H9 (cell line): ENCODE data around the gene ZC3H15. TPM values are rescaled to one million over a fixed set of nuclear protein-coding genes. Genes with fewer than 3 reads are reported as not detected.

Experiments used
- DNase-seq: peaks from one replicate; pipeline ENCODE4 v3.0.0-alpha.2; 2017
- H2AFZ ChIP-seq: one replicate; pipeline ENCODE4 v1.6.1; 2013; ENCODE audit warnings: mild to moderate bottlenecking, low read length, control low read depth, moderate library complexity
- H2AK5ac ChIP-seq: 2 replicates; pipeline ENCODE4 v1.6.1; 2013; ENCODE audit warnings: low read length, control low read depth, mixed read lengths; ENCODE audit not compliant: insufficient read length
- H2BK120ac ChIP-seq: one replicate; pipeline ENCODE4 v1.6.1; 2013; ENCODE audit warnings: low read depth, mild to moderate bottlenecking, low read length, control low read depth, inconsistent platforms; ENCODE audit not compliant: poor library complexity, severe bottlenecking
- H2BK12ac ChIP-seq: 2 replicates; pipeline ENCODE4 v1.6.1; 2013; ENCODE audit warnings: low read length, control low read depth, mixed read lengths, low read depth; ENCODE audit not compliant: insufficient read length
- H2BK15ac ChIP-seq: 2 replicates; pipeline ENCODE4 v1.6.1; 2013; ENCODE audit warnings: low read depth, low read length, control low read depth
- H2BK20ac ChIP-seq: one replicate; pipeline ENCODE4 v1.6.1; 2013; ENCODE audit warnings: low read depth, mild to moderate bottlenecking, low read length, control low read depth, inconsistent platforms; ENCODE audit not compliant: poor library complexity, severe bottlenecking
- H2BK5ac ChIP-seq: 2 replicates; pipeline ENCODE4 v1.6.1; 2013; ENCODE audit warnings: low read length, control low read depth, mixed read lengths; ENCODE audit not compliant: insufficient read length
- H3K14ac ChIP-seq: 2 replicates; pipeline ENCODE4 v1.6.1; 2013; ENCODE audit warnings: low read length, control low read depth; ENCODE audit not compliant: insufficient read depth
- H3K18ac ChIP-seq: 2 replicates; pipeline ENCODE4 v1.6.1; 2013; ENCODE audit warnings: low read depth, mild to moderate bottlenecking, mixed read lengths, low read length, control low read depth; ENCODE audit not compliant: insufficient read length
- H3K23ac ChIP-seq: 2 replicates; pipeline ENCODE4 v1.6.1; 2013; ENCODE audit warnings: low read length, control low read depth, mixed read lengths, low read depth; ENCODE audit not compliant: insufficient read length
- H3K23me2 ChIP-seq: 2 replicates; pipeline ENCODE4 v1.6.1; 2013; ENCODE audit warnings: low read depth, mild to moderate bottlenecking, mixed read lengths, low read length, control low read depth; ENCODE audit not compliant: insufficient read length, poor library complexity, severe bottlenecking
- H3K27ac ChIP-seq: 2 replicates; pipeline ENCODE4 v1.5.1; 2013; ENCODE audit warnings: low read length, control low read depth, mixed read lengths, low read depth; ENCODE audit not compliant: insufficient read length
- H3K27me3 ChIP-seq: 2 replicates; pipeline ENCODE4 v1.6.1; 2013; ENCODE audit warnings: low read length, control low read depth, inconsistent platforms; ENCODE audit not compliant: insufficient read depth
- H3K4ac ChIP-seq: 2 replicates; pipeline ENCODE4 v1.6.1; 2013; ENCODE audit warnings: low read depth, mild to moderate bottlenecking, control low read depth, inconsistent platforms, low read length, moderate library complexity
- H3K4me1 ChIP-seq: 2 replicates; pipeline ENCODE4 v1.6.1; 2013; ENCODE audit warnings: low read length, control low read depth, inconsistent platforms; ENCODE audit not compliant: insufficient read depth
- H3K4me2 ChIP-seq: 2 replicates; pipeline ENCODE4 v1.6.1; 2013; ENCODE audit warnings: low read length, control low read depth, mixed read lengths; ENCODE audit not compliant: insufficient read length, insufficient read depth
- H3K56ac ChIP-seq: 2 replicates; pipeline ENCODE4 v1.6.1; 2013; ENCODE audit warnings: low read depth, mild to moderate bottlenecking, mixed read lengths, low read length, control low read depth; ENCODE audit not compliant: insufficient read length
- H3K79me1 ChIP-seq: 2 replicates; pipeline ENCODE4 v1.6.1; 2013; ENCODE audit warnings: low read depth, mild to moderate bottlenecking, moderate library complexity, low read length, control low read depth, inconsistent platforms; ENCODE audit not compliant: insufficient read depth, poor library complexity, severe bottlenecking
- H3K79me2 ChIP-seq: 2 replicates; pipeline ENCODE4 v1.6.1; 2013; ENCODE audit warnings: low read length, control low read depth, inconsistent platforms; ENCODE audit not compliant: insufficient read depth
- H3K9ac ChIP-seq: 2 replicates; pipeline ENCODE4 v1.6.1; 2013; ENCODE audit warnings: low read length, control low read depth, mixed read lengths; ENCODE audit not compliant: insufficient read length; ENCODE audit errors: extremely low read depth
- H3K9me3 ChIP-seq: one replicate; pipeline ENCODE4 v1.6.1; 2013; ENCODE audit warnings: low read depth, low read length, inconsistent platforms; ENCODE audit not compliant: control insufficient read depth
- H3T11ph ChIP-seq: one replicate; pipeline ENCODE4 v1.6.1; 2013; ENCODE audit warnings: mild to moderate bottlenecking, low read length, control low read depth, inconsistent platforms
- H4K20me1 ChIP-seq: one replicate; pipeline ENCODE4 v1.6.1; 2013; ENCODE audit not compliant: control insufficient read depth, insufficient read length, insufficient read depth
- H4K5ac ChIP-seq: 2 replicates; pipeline ENCODE4 v1.6.1; 2013; ENCODE audit warnings: low read depth, mild to moderate bottlenecking, mixed read lengths, low read length, control low read depth; ENCODE audit not compliant: insufficient read length
- H4K8ac ChIP-seq: replicated peaks from 2 replicates; pipeline ENCODE4 v1.6.1; 2013; ENCODE audit warnings: low read length, control low read depth, mixed read lengths, low read depth; ENCODE audit not compliant: insufficient read length
- H4K91ac ChIP-seq: 2 replicates; pipeline ENCODE4 v1.6.1; 2013; ENCODE audit warnings: low read depth, mild to moderate bottlenecking, moderate library complexity, mixed read lengths, low read length, control low read depth; ENCODE audit not compliant: insufficient read length
- H3K27ac Mint-ChIP-seq, 3 experiments: 2 replicates in 2 of 3; 3 replicates in 1 of 3; pipeline ENCODE4 v1.8.0; 2020 to 2021; ENCODE audit warnings: mixed read lengths in 3 of 3, mild to moderate bottlenecking in 1 of 3, moderate library complexity in 1 of 3
- H3K27me3 Mint-ChIP-seq: 2 replicates; pipeline ENCODE4 v1.8.0; 2021; ENCODE audit warnings: low read depth, mild to moderate bottlenecking, moderate library complexity, mixed read lengths
- H3K36me3 Mint-ChIP-seq, 3 experiments: 2 replicates in 2 of 3; 3 replicates in 1 of 3; pipeline ENCODE4 v1.8.0; 2020 to 2021; ENCODE audit warnings: low read depth in 3 of 3, mixed read lengths in 3 of 3; ENCODE audit not compliant: insufficient read depth in 1 of 3
- H3K4me1 Mint-ChIP-seq, 2 experiments: 2 replicates each; pipeline ENCODE4 v1.8.0; 2020; ENCODE audit warnings: mixed read lengths in 2 of 2
- H3K4me3 Mint-ChIP-seq, 2 experiments: 2 replicates in 1 of 2; 3 replicates in 1 of 2; pipeline ENCODE4 v1.8.0; 2020 to 2021; ENCODE audit warnings: mild to moderate bottlenecking in 2 of 2, mixed read lengths in 2 of 2, moderate library complexity in 1 of 2
- H3K9me3 Mint-ChIP-seq, 2 experiments: 2 replicates in 1 of 2; 3 replicates in 1 of 2; pipeline ENCODE4 v1.8.0; 2020; ENCODE audit warnings: mild to moderate bottlenecking in 2 of 2, mixed read lengths in 2 of 2, moderate library complexity in 1 of 2
- WGBS: extraction: QIAGEN DNeasy Blood & Tissue Kit; methylation state at CpG from one replicate; pipeline ENCODE4 v1.1.7; 2013; ENCODE audit warnings: missing lambda C conversion rate, low lambda C conversion rate, mixed read lengths; ENCODE audit not compliant: insufficient read length; ENCODE audit errors: extremely low coverage; 5-methylcytosine and 5-hydroxymethylcytosine counted together
- total RNA-seq: library from RNA; stranded (reverse); gene quantifications from 2 replicates; pipeline ENCODE4 v1.2.1, GENCODE V29; 2021
- TF ChIP-seq, protein P1 (sequence below): fragments of 200-600 bp; sonication (generic); conservative IDR thresholded peaks from 3 replicates; pipeline ENCODE4 v1.8.0; 2021; ENCODE audit warnings: antibody characterized with exemption, mild to moderate bottlenecking

Gene ZC3H15
- total RNA-seq, 1 experiment from 2014 or later = 71.3 TPM

DNA sequence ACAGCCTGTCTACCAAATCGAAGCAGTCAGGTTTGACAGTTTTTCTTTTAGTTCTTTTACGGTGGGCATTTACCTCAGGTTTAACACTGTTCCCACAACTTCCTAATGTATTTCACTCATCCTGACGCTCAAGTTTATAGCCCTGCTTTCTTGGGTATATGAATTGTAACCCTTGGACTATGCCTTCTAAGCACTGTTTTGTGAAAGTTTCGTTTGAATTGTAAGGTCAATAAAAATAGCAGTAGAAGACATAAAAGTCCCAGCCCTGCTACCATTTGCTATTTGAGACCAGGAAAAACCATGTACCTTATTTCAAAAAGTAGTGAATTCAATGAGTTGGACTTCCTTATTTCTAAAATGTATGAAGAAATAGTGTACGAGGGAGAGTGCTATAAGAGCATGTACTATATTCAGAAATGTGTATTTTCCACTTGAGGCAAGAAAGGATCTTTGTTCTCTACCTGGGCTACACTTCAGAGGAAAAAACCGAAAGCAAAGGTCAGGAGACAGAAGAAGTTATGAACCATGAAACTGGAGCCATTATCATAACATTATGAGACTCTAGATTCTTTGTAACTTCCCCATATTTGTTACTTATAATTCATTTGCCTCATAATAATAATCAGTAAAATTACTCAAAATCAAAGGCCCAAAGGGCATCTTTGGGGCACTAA, 1.9 kb upstream of the ZC3H15 start:
- Histone ChIP-seq H2BK5ac (no peak overlapping the region), H4K20me1 (no peaks in the 10 kb centered on the region), H3K4ac (no peak overlapping the region), H2BK15ac (no peak overlapping the region), H2AFZ (no peak overlapping the region), H2BK20ac (no peak overlapping the region), H3K4me2 (no peak overlapping the region), H4K8ac (no peak overlapping the region), H3K27ac (no peak overlapping the region), H4K5ac (no peak overlapping the region), H3K14ac (no peak overlapping the region), H3K23ac (no peak overlapping the region), H3K18ac (no peak overlapping the region), H3K56ac (no peak overlapping the region), H4K91ac (no peak overlapping the region), H3K79me2 (peaks cover 22% of the 10 kb centered on the region), H3K9me3 (no peaks in the 10 kb centered on the region), H3T11ph (no peak overlapping the region), H2BK12ac (no peak overlapping the region), H2BK120ac (no peak overlapping the region), H3K4me1 (peaks cover 5% of the 10 kb centered on the region; the same call in 1 of the 2 replicates), H3K9ac (no peak overlapping the region), H3K23me2 (no peaks in the 10 kb centered on the region), H3K27me3 (no peaks in the 10 kb centered on the region), H2AK5ac (no peak overlapping the region), H3K79me1 (no peaks in the 10 kb centered on the region)
- H3K4me3 Mint-ChIP-seq = 0 out of 5 replicates have a peak overlapping the region, but pooled peaks of 1 of the 2 experiments have one; percentile 31
- H3K36me3 Mint-ChIP-seq = no peaks in the 10 kb centered on the region
- no peak for DNase-seq
- H3K4me1 Mint-ChIP-seq = peaks cover 15 to 30% of the 10 kb centered on the region in 2 experiments
- TF ChIP-seq, protein P1, sequence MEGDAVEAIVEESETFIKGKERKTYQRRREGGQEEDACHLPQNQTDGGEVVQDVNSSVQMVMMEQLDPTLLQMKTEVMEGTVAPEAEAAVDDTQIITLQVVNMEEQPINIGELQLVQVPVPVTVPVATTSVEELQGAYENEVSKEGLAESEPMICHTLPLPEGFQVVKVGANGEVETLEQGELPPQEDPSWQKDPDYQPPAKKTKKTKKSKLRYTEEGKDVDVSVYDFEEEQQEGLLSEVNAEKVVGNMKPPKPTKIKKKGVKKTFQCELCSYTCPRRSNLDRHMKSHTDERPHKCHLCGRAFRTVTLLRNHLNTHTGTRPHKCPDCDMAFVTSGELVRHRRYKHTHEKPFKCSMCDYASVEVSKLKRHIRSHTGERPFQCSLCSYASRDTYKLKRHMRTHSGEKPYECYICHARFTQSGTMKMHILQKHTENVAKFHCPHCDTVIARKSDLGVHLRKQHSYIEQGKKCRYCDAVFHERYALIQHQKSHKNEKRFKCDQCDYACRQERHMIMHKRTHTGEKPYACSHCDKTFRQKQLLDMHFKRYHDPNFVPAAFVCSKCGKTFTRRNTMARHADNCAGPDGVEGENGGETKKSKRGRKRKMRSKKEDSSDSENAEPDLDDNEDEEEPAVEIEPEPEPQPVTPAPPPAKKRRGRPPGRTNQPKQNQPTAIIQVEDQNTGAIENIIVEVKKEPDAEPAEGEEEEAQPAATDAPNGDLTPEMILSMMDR = no peak
- no peaks in the 10 kb centered on the region for H3K27me3 Mint-ChIP-seq
- no peak overlapping the region for H3K27ac Mint-ChIP-seq
- H3K9me3 Mint-ChIP-seq = no peaks in the 10 kb centered on the region; a peak in 1 of 5 replicates
- no CpG with 5 or more reads among the region's 6 CpGs for WGBS
